Measurements from ENCODE around the gene GALNT4. TPM values are rescaled to one million over a fixed set of nuclear protein-coding genes. Genes with fewer than 3 reads are reported as not detected.

Gene GALNT4
- total and polyA plus RNA-seq, 9 of the 15 experiments (the other 6 are each of a cell fraction or from before 2014, with no cell fraction given): 1.2 to 4.6 (median 3.4) TPM

DNA sequence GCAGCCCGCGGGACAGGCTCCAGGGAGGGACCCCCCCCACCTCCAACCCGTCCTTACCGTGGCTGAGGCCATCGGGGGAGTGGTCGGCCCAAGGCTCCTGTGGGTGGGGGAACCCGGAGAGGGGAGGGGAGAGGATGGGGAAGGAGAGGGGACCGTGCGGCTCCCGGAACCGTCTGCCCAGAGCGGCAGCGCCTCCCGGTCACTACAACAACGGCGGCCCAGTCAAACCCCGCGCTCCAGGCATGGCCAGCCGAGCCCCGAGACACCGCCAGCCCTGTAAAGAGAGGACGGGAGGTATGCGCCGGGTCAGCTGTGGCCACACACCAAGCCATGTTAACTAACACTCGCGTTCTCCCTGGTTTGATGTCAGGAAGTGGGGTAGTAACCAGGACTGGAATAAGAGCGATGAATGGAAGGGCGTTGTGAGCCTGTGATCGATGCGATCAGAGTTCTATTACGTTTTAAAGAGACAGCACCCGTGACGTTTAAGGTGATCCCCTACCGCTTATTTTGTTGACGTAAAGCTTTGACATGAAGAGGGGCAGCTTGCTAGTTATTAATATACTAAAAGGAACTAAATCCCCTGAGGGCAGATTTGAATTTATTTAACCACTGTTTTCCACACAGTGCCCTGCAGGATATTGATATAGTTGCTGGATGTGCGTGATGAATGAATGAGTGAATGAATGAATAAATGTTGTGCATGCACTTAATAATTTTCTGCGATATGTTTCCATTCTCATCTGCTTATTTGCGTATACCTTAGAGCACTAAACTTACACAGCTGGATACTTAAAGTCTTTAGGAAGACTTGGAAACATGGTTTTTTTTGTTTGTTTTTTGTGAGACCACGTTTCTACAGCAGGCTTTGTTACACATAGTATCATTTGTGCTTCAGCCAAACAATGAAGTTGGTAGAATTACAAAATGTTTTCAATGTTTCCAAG is 1.5 kb upstream of the GALNT4 start, which contains the start of gene POC1B (continued):
- TF ChIP-seq, protein P1, sequence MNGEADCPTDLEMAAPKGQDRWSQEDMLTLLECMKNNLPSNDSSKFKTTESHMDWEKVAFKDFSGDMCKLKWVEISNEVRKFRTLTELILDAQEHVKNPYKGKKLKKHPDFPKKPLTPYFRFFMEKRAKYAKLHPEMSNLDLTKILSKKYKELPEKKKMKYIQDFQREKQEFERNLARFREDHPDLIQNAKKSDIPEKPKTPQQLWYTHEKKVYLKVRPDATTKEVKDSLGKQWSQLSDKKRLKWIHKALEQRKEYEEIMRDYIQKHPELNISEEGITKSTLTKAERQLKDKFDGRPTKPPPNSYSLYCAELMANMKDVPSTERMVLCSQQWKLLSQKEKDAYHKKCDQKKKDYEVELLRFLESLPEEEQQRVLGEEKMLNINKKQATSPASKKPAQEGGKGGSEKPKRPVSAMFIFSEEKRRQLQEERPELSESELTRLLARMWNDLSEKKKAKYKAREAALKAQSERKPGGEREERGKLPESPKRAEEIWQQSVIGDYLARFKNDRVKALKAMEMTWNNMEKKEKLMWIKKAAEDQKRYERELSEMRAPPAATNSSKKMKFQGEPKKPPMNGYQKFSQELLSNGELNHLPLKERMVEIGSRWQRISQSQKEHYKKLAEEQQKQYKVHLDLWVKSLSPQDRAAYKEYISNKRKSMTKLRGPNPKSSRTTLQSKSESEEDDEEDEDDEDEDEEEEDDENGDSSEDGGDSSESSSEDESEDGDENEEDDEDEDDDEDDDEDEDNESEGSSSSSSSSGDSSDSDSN (IDR thresholded peaks at IDR 0.05; ENCODE audit: borderline replicate concordance in 1 of 2, low read depth in 2 of 2, low read length in 2 of 2): peak in 1 of 2 experiments; percentile 44; a peak in 1 of 4 replicates
- no peak for TF ChIP-seq PURB (CRISPR knock-in tag; IDR thresholded peaks at IDR 0.05; ENCODE audit: low read depth)
- TF ChIP-seq ETV1 (tag; conservative IDR thresholded peaks at IDR 0.05; ENCODE audit: low read depth): peak; percentile 47
- 0 out of 2 replicates have a peak, but pooled peaks have one; percentile 45 for TF ChIP-seq ELF1 (tag; IDR thresholded peaks at IDR 0.05)
- TF ChIP-seq RB1 (IDR thresholded peaks at IDR 0.05; ENCODE audit: low read depth): peak; percentile 95
- TF ChIP-seq RNF2 (IDR thresholded peaks at IDR 0.05): peak; percentile 80; the same call in 1 of the 2 replicates
- no peak for TF ChIP-seq SMARCC2 (IDR thresholded peaks at IDR 0.05; ENCODE audit: low read depth)
- TF ChIP-seq MEIS2 (IDR thresholded peaks at IDR 0.05; ENCODE audit: partially characterized antibody): no peak
- TF ChIP-seq L3MBTL2 (IDR thresholded peaks at IDR 0.05): peak; percentile 95
- TF ChIP-seq ZZZ3 (IDR thresholded peaks at IDR 0.05): peak; percentile 79
- no peak for TF ChIP-seq CC2D1A (IDR thresholded peaks at IDR 0.05)
- TF ChIP-seq SAP30 (IDR thresholded peaks at IDR 0.05; ENCODE audit: borderline replicate concordance, insufficient read depth, low read depth, low read length, poor library complexity, severe bottlenecking): no peak
- no peak for TF ChIP-seq WHSC1 (IDR thresholded peaks at IDR 0.05; ENCODE audit: low read length)
- peak; percentile 89; the same call in 1 of the 2 replicates for TF ChIP-seq HLTF (IDR thresholded peaks at IDR 0.05)
- TF ChIP-seq PHB (CRISPR knock-in tag; IDR thresholded peaks at IDR 0.05): no peak
- TF ChIP-seq, protein P2, sequence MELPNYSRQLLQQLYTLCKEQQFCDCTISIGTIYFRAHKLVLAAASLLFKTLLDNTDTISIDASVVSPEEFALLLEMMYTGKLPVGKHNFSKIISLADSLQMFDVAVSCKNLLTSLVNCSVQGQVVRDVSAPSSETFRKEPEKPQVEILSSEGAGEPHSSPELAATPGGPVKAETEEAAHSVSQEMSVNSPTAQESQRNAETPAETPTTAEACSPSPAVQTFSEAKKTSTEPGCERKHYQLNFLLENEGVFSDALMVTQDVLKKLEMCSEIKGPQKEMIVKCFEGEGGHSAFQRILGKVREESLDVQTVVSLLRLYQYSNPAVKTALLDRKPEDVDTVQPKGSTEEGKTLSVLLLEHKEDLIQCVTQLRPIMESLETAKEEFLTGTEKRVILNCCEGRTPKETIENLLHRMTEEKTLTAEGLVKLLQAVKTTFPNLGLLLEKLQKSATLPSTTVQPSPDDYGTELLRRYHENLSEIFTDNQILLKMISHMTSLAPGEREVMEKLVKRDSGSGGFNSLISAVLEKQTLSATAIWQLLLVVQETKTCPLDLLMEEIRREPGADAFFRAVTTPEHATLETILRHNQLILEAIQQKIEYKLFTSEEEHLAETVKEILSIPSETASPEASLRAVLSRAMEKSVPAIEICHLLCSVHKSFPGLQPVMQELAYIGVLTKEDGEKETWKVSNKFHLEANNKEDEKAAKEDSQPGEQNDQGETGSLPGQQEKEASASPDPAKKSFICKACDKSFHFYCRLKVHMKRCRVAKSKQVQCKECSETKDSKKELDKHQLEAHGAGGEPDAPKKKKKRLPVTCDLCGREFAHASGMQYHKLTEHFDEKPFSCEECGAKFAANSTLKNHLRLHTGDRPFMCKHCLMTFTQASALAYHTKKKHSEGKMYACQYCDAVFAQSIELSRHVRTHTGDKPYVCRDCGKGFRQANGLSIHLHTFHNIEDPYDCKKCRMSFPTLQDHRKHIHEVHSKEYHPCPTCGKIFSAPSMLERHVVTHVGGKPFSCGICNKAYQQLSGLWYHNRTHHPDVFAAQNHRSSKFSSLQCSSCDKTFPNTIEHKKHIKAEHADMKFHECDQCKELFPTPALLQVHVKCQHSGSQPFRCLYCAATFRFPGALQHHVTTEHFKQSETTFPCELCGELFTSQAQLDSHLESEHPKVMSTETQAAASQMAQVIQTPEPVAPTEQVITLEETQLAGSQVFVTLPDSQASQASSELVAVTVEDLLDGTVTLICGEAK (IDR thresholded peaks at IDR 0.05): peak; percentile 85
- TF ChIP-seq, protein P2 (CRISPR knock-in tag; IDR thresholded peaks at IDR 0.05): no peak
